Activated CD8-positive, alpha-beta T cell treated with anti-CD3 and anti-CD28 coated beads for 36 hours (primary cell): ENCODE measurements around the gene SMC1A. TPM values are rescaled to one million over a fixed set of nuclear protein-coding genes. Genes with fewer than 3 reads are reported as not detected.

Experiments
- ATAC-seq: fragments of 200-7000 bp; cut with Tn5 transposase; one replicate; pipeline ENCODE4 v1.10.0; 2021; ENCODE audit warnings: mild to moderate bottlenecking, moderate library complexity
- CTCF ChIA-PET: fragments of 350-600 bp; sonication (Branson Sonifier 250); formaldehyde crosslinking; loops from one replicate; lab custom pipeline; 2021; ENCODE audit warnings: antibody characterized with exemption; lab: Charles Lee
- POLR2A ChIA-PET: fragments of 350-600 bp; sonication (Branson Sonifier 250); formaldehyde crosslinking; loops from one replicate; lab custom pipeline; 2021; ENCODE audit warnings: antibody characterized with exemption; lab: Charles Lee
- DNase-seq: peaks from one replicate; pipeline ENCODE4 v3.0.0-alpha.2; 2020
- H3K27ac Mint-ChIP-seq: one replicate; pipeline ENCODE4 v1.8.0; 2021; ENCODE audit warnings: mild to moderate bottlenecking, mixed read lengths
- H3K27me3 Mint-ChIP-seq: one replicate; pipeline ENCODE4 v1.8.0; 2021; ENCODE audit warnings: mixed read lengths
- H3K36me3 Mint-ChIP-seq: one replicate; pipeline ENCODE4 v1.8.0; 2021; ENCODE audit warnings: low read depth, mixed read lengths
- H3K4me1 Mint-ChIP-seq: one replicate; pipeline ENCODE4 v1.8.0; 2021; ENCODE audit warnings: low read depth, mixed read lengths
- H3K4me3 Mint-ChIP-seq: one replicate; pipeline ENCODE4 v1.8.0; 2021; ENCODE audit warnings: mild to moderate bottlenecking, moderate library complexity, mixed read lengths
- H3K9me3 Mint-ChIP-seq: one replicate; pipeline ENCODE4 v1.8.0; 2021; ENCODE audit warnings: mixed read lengths
- intact Hi-C: fragments of 100-400 bp; cut with micrococcal nuclease; formaldehyde crosslinking; loops from one replicate; pipeline ENCODE4 v1.10.0; 2022
- total RNA-seq, 2 experiments: library from RNA; stranded (reverse); gene quantifications; one replicate each; pipeline ENCODE4 v1.2.3, GENCODE V29; 2021
- TF ChIP-seq, protein P1 (sequence below): fragments of 200-600 bp; IDR thresholded peaks from one replicate; pipeline ENCODE4 v1.8.0; 2022; ENCODE audit warnings: antibody characterized with exemption, mild to moderate bottlenecking

The SMC1A gene
- total RNA-seq, 2 experiments from 2014 or later, result 151 to 154 TPM

GRCh38 chrX:53441531-53442321, 19.3 kb upstream of the SMC1A start:
- peaks cover 3% of the 10 kb centered on the region for H3K27me3 Mint-ChIP-seq
- ATAC-seq, result peak; percentile 79
- CTCF ChIA-PET, result interaction anchor here (1.1 to 1.7 kb wide), 2 partner anchors 21 to 124 kb away, joined by 3 to 11 read pairs; no protein-coding TSS in a partner anchor
- H3K9me3 Mint-ChIP-seq, result no peaks in the 10 kb centered on the region
- H3K27ac Mint-ChIP-seq, result peak overlapping the region; percentile 30
- H3K4me1 Mint-ChIP-seq, result peaks cover 22% of the 10 kb centered on the region
- TF ChIP-seq, protein P1, sequence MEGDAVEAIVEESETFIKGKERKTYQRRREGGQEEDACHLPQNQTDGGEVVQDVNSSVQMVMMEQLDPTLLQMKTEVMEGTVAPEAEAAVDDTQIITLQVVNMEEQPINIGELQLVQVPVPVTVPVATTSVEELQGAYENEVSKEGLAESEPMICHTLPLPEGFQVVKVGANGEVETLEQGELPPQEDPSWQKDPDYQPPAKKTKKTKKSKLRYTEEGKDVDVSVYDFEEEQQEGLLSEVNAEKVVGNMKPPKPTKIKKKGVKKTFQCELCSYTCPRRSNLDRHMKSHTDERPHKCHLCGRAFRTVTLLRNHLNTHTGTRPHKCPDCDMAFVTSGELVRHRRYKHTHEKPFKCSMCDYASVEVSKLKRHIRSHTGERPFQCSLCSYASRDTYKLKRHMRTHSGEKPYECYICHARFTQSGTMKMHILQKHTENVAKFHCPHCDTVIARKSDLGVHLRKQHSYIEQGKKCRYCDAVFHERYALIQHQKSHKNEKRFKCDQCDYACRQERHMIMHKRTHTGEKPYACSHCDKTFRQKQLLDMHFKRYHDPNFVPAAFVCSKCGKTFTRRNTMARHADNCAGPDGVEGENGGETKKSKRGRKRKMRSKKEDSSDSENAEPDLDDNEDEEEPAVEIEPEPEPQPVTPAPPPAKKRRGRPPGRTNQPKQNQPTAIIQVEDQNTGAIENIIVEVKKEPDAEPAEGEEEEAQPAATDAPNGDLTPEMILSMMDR, result no peak
- POLR2A ChIA-PET, result interaction anchor here (0.7 kb wide), 1 partner anchor 27 kb away, joined by 3 read pairs; no protein-coding TSS in a partner anchor
- intact Hi-C loops, result no loop called here
- DNase-seq, result peak; percentile 73
- H3K36me3 Mint-ChIP-seq, result no peaks in the 10 kb centered on the region
- peak overlapping the region; percentile 77 for H3K4me3 Mint-ChIP-seq

DNA sequence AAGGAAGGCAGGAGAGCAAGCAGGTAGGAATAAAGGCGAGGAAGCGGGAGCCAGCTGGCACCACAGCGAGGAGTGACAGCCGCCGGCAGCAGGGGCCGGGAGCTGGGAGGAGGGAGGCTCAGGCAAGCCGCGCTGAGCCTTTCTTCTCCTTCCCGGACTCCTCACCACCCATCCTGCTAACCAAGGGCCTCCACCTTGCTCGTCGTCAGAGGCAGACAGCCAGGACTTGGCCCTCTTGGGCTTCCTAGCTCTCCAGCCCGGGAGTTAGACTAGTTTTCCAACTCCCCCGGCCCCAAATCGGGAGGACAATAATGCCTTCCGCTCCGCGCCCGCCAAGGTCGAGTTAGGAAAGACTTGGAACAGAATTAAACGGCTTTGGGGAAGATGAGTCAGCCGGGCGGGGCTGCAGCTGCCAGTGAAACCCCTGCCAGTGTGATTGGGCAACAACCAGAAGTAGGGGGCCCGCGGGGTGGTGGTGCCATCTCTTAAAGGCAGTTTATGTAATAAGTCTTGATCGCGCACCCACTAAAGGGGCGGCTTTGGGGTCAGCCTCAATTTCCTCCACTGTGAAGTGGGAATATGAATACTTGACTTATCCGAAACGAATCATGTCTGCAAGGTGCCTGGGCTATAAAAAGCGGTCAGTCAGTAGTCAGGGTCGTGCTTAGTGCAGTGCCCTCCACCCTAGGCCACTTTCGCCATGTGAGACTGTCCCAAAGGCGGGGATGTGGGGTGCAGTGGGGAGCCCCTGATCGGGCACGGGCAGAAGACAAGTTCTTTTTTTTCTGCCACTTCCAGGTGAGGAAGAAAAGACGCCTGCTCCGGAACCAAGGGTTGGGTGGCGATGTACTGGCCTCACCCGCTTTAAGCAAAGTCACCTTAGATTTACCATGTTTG, 18.4 kb upstream of the SMC1A start:
- H3K4me3 Mint-ChIP-seq, result peak overlapping the region; percentile 77
- ChIA-PET POLR2A (interaction anchor here (0.9 kb wide), 1 partner anchor 18 kb away, joined by 3 read pairs; the partner anchor contains the start of gene RIBC1), CTCF (interaction anchor here (1.1 to 1.7 kb wide), 3 partner anchors 20 to 127 kb away, joined by 3 to 11 read pairs (median 3); no protein-coding TSS in a partner anchor)
- DNase-seq (peak; percentile 62), ATAC-seq (peak; percentile 18)
- H3K36me3 Mint-ChIP-seq, result no peaks in the 10 kb centered on the region
- peaks cover 25% of the 10 kb centered on the region for H3K4me1 Mint-ChIP-seq
- peaks cover 3% of the 10 kb centered on the region for H3K27me3 Mint-ChIP-seq
- TF ChIP-seq, protein P1, result no peak
- H3K9me3 Mint-ChIP-seq, result no peaks in the 10 kb centered on the region
- intact Hi-C loops, result no loop called here
- H3K27ac Mint-ChIP-seq, result no peak overlapping the region

DNA sequence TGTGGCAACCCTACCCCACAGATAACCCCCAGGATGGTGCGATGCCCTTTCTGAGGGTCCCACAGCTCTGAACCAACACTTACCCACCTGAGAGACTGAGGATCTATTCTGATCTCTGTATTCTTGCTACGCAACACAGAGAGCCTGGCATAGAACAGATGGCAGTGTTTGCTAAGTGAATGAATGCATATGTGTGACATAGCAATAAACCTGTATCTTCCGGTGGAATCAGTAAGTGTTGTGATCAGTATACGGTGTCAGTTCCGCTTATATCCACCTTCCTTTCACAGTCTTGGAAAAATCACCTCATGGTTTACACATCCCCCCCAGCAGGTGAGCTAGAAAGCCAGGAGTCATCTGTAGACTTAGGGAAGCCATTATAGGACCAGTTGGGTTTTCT, 17.6 kb upstream of the SMC1A start:
- CTCF ChIA-PET, result interaction anchor here (1.1 to 1.7 kb wide), 2 partner anchors 123 to 127 kb away, joined by 3 to 11 read pairs; no protein-coding TSS in a partner anchor
- no peak for ATAC-seq
- no peaks in the 10 kb centered on the region for H3K36me3 Mint-ChIP-seq
- peak overlapping the region; percentile 49 for H3K4me3 Mint-ChIP-seq
- TF ChIP-seq, protein P1, result no peak
- peaks cover 3% of the 10 kb centered on the region for H3K27me3 Mint-ChIP-seq
- no peak for DNase-seq
- intact Hi-C loops, result no loop called here
- POLR2A ChIA-PET, result interaction anchor here (0.9 kb wide), 1 partner anchor 17 kb away, joined by 3 read pairs; the partner anchor contains the start of gene RIBC1
- no peak overlapping the region for H3K27ac Mint-ChIP-seq
- H3K4me1 Mint-ChIP-seq, result peaks cover 30% of the 10 kb centered on the region
- no peaks in the 10 kb centered on the region for H3K9me3 Mint-ChIP-seq

- Mint-ChIP-seq H3K4me3 (no peak overlapping the region), H3K4me1 (peaks cover 38% of the 10 kb centered on the region), H3K9me3 (no peaks in the 10 kb centered on the region), H3K27ac (peak overlapping the region; percentile 34), H3K36me3 (no peaks in the 10 kb centered on the region), H3K27me3 (peaks cover 3% of the 10 kb centered on the region)
- POLR2A ChIA-PET, result no interaction called here
- intact Hi-C loops, result no loop called here
- DNase-seq (no peak), ATAC-seq (no peak)
- TF ChIP-seq, protein P1, result no peak
- CTCF ChIA-PET, result interaction anchor here (0.9 to 1.1 kb wide), 2 partner anchors 122 to 125 kb away, joined by 3 to 4 read pairs; no protein-coding TSS in a partner anchor
Observed at GRCh38 chrX:53438832-53439230, 16.4 kb upstream of the SMC1A start.
